ENCODE data around the gene DOCK1.
"Not testable (repeated sequence)": the region's sequence is repeated elsewhere in the genome, so short reads cannot be mapped to it uniquely, and the experiment has no call there.

DNA sequence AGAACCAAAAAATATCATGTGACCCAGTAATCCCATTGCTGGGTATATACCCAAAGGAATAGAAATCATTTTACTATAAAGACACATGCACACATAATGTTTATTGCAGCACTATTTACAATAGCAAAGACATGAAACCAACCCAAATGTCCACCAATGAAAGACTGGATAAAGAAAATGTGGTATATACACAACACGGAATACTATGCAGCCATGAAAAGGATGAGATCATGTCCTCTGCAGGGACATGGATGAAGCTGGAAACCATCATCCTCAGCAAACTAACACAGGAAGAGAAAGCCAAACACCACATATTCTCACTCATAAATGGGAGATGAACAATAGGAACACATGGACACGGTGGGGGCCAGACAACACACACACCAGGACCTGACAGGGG, 5.7 kb upstream of the DOCK1 start:
- TF ChIP-seq CTCF (conservative IDR thresholded peaks at IDR 0.05; ENCODE audit: low read length); EZH2phosphoT487 (IDR thresholded peaks at IDR 0.05; ENCODE audit: borderline replicate concordance): not testable (repeated sequence)
